AG04449 (cell line): ENCODE data around the gene PRDM16.

Experiments
- CTCF ChIA-PET: fragments of 350-600 bp; formaldehyde crosslinking; extraction: SDS; loops from one replicate; lab custom pipeline; 2021; ENCODE audit warnings: antibody characterized with exemption; lab: Yijun Ruan, JAX
- POLR2A ChIA-PET: fragments of 400-600, 350-600 bp; formaldehyde crosslinking; extraction: SDS; loops from one replicate; lab custom pipeline; 2020; ENCODE audit warnings: antibody characterized with exemption, inconsistent platforms; lab: Yijun Ruan, JAX
- DNase-seq: peaks from one replicate; pipeline ENCODE4 v3.0.0-alpha.2; 2010; ENCODE audit warnings: low read depth, low spot score
- H3K4me3 ChIP-seq: 2 replicates; pipeline ENCODE4 v1.5.1; 2011; ENCODE audit warnings: low read depth, mild to moderate bottlenecking, control low read depth, low read length
- CTCF ChIP-seq: IDR thresholded peaks from one replicate; pipeline ENCODE4 v1.5.1; 2011; ENCODE audit warnings: mild to moderate bottlenecking, moderate library complexity, low read length, control low read depth, inconsistent platforms; ENCODE audit not compliant: insufficient read depth; ENCODE audit errors: missing control alignments

The PRDM16 gene

GRCh38 chr1:3166206-3166918 is 97.4 kb downstream of the PRDM16 start:
- no peak for DNase-seq
- ChIA-PET CTCF (no interaction called here), POLR2A (no interaction called here)
- TF ChIP-seq CTCF: no peak
- H3K4me3 ChIP-seq: no peak overlapping the region

GRCh38 chr1:3167255-3167654 is 98.3 kb downstream of the PRDM16 start:
- POLR2A ChIA-PET: no interaction called here
- H3K4me3 ChIP-seq: no peak overlapping the region
- CTCF ChIA-PET: no interaction called here
- TF ChIP-seq CTCF: no peak
- no peak for DNase-seq

GRCh38 chr1:3168678-3169077 is 99.7 kb downstream of the PRDM16 start:
- TF ChIP-seq CTCF: no peak
- CTCF ChIA-PET: no interaction called here
- POLR2A ChIA-PET: no interaction called here
- DNase-seq: no peak
- no peak overlapping the region for H3K4me3 ChIP-seq

DNA sequence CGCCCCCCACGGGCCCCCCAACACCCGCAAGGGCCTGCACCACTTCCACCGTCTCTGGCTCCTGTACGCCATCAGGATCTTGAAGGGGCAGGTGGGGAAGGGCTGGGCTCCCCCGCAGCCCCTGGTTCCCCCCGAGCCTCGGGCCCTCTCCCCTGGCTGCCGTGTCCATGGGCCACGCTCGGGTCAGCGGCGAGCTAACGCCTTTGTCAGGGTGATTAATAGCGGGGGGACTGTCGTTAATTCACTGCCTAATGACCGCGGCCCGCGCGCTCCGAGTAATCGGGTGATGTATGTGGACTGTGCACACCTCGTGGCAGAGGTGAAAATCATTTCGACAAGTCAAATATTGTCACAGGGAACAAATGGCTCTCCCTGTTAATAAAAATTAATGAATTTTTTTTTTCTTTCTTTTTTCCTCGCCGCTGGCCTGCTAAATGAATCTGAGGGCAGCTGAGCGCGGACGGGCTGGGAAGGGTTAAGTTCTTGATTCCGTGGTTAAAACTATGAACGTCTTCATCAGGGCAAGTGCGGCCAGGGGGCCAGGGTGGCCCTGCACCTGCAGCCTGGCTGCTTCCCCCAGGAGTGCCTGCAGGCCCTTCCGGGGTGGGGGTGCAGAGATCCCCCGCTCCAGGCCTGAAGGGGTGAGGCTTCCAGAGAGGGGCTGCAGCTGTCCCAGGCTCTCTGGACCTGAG is 100.8 kb downstream of the PRDM16 start:
- POLR2A ChIA-PET: no interaction called here
- CTCF ChIA-PET: no interaction called here
- H3K4me3 ChIP-seq: no peak overlapping the region
- DNase-seq: no peak
- no peak for TF ChIP-seq CTCF

DNA sequence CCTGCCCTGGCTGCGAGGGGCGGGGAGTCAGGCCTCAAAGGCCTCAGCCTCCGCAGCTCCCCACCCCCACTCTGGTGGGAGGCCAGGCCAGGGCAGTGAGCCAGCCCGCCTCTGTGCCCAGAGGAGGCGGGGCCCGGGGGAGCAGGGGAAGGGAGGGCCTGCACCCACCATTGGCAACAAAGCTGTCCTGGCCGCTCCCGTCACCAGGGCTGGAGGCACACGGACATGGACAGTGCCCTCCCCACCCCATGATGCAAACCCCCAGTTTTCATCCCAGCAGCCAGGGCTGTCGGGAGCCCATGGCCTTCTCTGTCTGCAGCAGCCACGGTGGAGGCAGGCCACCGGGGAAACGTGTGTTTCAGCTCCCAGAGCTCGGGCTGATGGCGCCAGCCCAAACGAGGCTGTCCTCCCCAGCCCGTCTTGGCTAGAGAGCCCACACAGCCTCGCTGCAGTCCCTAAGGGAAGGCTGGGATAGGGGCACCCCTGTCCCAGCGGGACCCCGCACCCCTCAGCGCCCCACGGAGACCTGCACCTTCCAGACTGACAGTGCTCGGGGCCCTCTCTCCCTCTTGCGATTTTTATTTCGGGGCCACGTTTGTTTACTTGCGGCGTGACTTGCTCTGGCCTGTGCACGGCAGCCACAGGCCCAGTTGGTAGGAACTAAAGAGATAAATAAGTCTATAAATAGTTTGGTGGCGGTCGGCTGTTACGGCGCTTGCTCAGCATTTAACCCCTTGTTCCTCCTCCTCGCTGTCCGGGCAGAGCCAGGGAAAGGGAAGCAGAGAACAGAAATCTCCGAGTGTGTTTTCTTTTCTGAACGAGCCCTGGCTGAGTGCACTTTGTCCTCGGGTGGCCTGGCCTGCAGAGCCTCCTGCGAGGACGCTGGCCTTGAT is 101.8 kb downstream of the PRDM16 start:
- CTCF ChIA-PET: no interaction called here
- POLR2A ChIA-PET: no interaction called here
- no peak for TF ChIP-seq CTCF
- no peak overlapping the region for H3K4me3 ChIP-seq
- DNase-seq: no peak

- H3K4me3 ChIP-seq: no peak overlapping the region
- DNase-seq: no peak
- POLR2A ChIA-PET: no interaction called here
- CTCF ChIA-PET: no interaction called here
- TF ChIP-seq CTCF: no peak
Measured at GRCh38 chr1:3171761-3172160, 102.8 kb downstream of the PRDM16 start.
